ENCODE measurements around the gene HOTAIR.
A peak's percentile ranks its signal among the peaks of the same experiment; 100 is the strongest.

HOTAIR gene

GRCh38 chr12:53939141-53940108 lies 35.3 kb downstream of the HOTAIR start:
- peak; percentile 44 for DNase-seq

GRCh38 chr12:53938326-53939140 lies 36.2 kb downstream of the HOTAIR start, which contains the start of gene HOXC13:
Gene HOXC13 (plus strand): TSS chr12:53938831. CDS start chr12:53938907, 76 bp downstream.
- DNase-seq: peak; percentile 99

GRCh38 chr12:53937596-53938325 lies 37.0 kb downstream of the HOTAIR start:
- DNase-seq: no peak

GRCh38 chr12:53937099-53937498 lies 37.7 kb downstream of the HOTAIR start:
- DNase-seq: no peak

- no peak for DNase-seq
These were observed 39.1 kb downstream of the HOTAIR start for GRCh38 chr12:53935383-53936341.

- no peak for DNase-seq
These were observed 41.8 kb downstream of the HOTAIR start for GRCh38 chr12:53932915-53933314.

GRCh38 chr12:53931844-53932581 lies 42.7 kb downstream of the HOTAIR start:
- DNase-seq: no peak

GRCh38 chr12:53930591-53931255 lies 44.0 kb downstream of the HOTAIR start:
- no peak for DNase-seq

GRCh38 chr12:53929527-53929926 lies 45.2 kb downstream of the HOTAIR start:
- DNase-seq: no peak

- no peak for DNase-seq
These were observed 46.5 kb downstream of the HOTAIR start for GRCh38 chr12:53928054-53928835.

GRCh38 chr12:53927220-53928029 lies 47.3 kb downstream of the HOTAIR start:
- no peak for DNase-seq

GRCh38 chr12:53924521-53925405 lies 50.0 kb downstream of the HOTAIR start:
- no peak for DNase-seq

- no peak for DNase-seq
These were observed 57.7 kb downstream of the HOTAIR start for GRCh38 chr12:53916788-53917655.
